SKM-1 treated with dmso at 0.1 percent for 144 hours (cell line): Measurements from ENCODE around the gene MTHFR.

ENCODE experiments used
- DNase-seq: peaks from one replicate; lab custom pipeline; 2025; ENCODE audit not compliant: unreplicated experiment; lab: John Stamatoyannopoulos, UW

MTHFR gene

DNA sequence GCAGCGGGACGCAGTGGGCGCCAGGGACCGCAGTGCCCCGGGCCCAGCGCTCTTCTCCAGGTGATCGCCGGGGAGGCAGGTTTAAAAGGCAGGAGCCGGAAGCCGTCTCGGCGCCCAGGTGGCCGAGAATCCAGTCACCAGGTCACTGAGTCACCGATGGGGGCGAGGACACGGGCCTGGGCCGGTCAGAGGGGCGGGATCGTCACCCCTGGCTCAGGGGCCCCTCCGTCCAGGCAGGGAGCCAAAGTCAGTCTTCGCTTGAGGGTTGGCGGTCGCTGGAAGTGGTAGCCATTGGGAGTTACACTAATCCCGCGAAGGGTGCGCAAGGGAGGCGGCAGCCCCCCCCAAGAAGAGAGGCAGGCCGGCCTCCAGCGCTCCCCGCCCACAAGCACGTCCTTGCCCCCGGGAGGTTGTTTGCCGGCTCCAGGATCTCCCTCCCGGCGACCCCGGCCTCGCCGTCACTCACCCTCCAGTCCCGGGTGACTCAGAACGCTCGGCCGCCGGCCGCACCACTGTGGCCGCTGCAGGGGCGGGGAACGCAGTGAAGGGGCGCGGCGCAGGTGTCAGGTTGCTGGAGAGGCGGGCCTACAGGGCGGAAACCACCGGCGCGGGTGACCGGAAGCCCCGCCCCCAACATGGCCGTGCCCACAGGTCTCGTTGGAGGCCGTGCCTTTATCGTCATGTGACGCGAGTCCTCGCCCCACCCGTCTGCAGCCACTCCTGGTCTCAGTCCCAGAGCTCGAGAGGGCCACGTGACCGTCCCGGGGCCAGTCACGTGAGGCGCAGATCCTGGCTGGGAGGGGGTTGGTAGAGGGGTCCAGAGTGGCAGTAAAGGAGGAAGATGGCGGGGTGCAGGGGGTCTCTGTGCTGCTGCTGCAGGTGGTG, at the start of gene MTHFR, which contains the start of gene CLCN6:
MTHFR (minus strand) TSS at position 543 of the 885 bp plus-strand sequence. CDS start 2,848 bp downstream, outside the sequence.
CLCN6 (plus strand) TSS at position 770 of the 885 bp plus-strand sequence; CDS start at position 842, 72 bp downstream.
- DNase-seq, result peak; percentile 97

DNA sequence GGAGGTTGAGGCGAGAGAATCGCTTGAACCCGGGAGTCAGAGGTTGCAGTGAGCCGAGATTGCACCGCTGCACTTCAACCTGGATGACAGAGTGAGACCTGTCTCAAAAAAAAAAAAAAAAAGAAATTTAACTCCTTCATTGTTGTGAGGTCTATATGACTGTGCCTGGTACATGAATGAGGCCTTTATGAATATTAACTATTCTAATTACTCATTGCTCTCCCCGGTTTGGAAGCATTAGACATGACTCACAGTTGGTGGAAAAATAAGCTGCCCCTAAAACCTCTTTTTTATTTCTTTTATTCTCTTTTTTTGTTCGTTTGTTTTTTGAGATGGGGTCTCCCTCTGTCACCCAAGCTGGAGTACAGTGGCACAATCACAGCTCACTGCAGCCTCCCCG, 49.7 kb upstream of the MTHFR start:
- DNase-seq, result no peak

DNA sequence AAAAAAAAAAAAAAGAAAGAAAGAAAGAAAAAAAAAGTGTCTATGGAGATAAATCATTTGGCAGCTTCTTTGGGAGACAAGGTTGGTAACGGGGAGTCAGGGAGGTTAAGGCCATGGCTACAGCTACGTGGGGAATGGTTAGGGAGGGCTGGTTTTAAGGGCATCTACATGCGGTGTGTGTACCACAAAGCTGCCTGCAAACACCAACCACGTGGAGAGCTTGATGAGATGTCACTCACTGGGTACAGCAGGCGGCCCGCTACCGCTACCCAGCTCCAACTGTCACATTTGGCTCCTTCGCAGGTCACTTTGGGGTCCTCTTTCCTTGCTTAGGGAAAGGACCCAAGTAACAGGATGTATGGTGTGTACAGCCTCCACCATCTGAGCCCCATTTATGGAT, 48.8 kb upstream of the MTHFR start:
- DNase-seq, result no peak

DNA sequence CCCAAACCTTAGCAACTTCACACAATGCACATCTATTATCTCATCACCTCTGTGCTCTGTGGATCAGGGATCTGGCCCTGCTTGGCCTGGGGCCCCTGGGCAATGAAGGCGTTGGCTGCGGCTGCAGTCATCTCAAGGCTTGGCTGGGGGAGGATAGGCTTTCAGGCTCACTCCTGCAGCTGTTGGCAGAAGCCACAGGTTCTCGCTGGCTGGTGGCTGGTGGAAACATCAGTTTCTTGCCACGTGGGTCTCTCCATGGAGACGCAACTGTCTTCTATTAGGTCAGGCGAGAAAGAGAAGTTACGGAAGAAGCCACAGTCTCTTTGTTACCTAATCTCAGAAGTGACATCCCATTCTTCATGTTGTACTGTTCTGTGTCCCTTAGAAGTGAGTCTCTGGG, 45.4 kb upstream of the MTHFR start:
- DNase-seq, result peak; percentile 97

DNA sequence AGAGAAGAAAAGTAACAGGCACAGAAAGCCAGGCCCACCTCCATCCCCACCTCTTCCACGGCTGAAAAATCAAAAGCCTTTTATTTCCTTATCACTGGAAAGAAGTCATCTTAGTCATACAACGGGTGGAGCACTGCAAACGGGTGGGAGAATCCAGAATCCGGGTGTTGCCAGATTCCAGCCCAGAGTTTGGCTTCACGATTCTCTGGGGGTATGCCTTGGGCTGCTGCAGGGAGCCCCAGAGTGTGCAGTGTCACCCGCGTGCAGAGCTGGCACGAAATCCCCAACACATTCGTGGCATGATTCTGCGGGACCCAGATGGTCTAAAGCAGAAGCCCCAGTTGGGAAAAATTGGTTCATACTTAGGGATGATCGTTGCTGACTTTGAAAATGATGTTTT, 44.4 kb upstream of the MTHFR start:
- no peak for DNase-seq

DNA sequence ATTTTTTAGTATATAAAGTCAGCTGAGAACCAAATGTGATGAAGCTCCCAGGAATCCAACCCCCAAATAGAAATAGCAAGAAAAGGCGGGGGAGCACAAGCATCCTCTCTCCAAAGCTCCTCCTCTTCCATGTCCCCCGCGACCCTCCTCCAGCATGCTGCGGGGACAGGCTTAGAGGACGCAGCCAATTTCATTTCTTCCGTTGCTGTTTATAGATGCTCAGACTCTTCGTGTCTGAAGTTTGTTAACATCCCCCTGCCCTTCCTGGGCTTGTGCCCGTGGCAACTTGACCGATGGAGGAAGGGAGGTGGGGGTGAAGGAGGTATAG, 42.6 kb upstream of the MTHFR start:
- DNase-seq, result no peak

DNA sequence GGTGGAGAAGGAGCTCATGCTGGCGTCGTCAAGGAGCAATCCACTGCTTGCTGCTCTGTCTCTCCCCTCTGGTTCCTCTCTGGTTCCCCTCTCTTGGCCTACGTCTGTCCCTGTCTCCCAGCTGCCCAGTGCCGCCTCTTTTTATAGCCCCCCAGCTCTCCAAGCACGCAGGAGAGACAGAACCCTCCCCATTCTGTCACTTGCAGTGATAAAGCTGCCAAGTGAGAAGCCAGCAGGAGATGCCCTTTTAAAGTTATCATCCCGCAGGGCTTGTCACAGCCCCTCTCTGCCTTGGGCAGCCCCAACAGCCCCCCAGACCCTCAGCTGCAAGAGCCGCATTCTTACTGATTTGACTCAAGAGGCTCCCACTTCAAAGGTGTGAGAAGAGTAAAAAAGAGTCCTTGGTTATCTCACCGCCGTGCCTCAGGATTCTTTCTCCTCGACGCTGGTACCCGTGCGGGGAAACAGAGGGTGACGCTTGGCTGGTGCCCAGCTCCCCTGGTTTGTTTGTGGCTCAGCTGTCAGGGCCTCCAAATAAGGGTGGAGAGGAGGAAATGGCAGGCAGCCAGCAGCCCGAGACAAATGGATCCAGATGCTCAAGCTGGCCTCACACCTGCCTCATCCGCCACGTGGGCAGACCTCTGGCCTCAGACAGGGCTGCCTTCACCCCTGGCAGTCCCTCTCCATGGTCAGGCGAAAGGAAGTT, 42.1 kb upstream of the MTHFR start, which contains the start of gene NPPA:
NPPA (minus strand) TSS at position 117 of the 706 bp plus-strand sequence; CDS start at position 18, 99 bp downstream.
- DNase-seq, result no peak

DNA sequence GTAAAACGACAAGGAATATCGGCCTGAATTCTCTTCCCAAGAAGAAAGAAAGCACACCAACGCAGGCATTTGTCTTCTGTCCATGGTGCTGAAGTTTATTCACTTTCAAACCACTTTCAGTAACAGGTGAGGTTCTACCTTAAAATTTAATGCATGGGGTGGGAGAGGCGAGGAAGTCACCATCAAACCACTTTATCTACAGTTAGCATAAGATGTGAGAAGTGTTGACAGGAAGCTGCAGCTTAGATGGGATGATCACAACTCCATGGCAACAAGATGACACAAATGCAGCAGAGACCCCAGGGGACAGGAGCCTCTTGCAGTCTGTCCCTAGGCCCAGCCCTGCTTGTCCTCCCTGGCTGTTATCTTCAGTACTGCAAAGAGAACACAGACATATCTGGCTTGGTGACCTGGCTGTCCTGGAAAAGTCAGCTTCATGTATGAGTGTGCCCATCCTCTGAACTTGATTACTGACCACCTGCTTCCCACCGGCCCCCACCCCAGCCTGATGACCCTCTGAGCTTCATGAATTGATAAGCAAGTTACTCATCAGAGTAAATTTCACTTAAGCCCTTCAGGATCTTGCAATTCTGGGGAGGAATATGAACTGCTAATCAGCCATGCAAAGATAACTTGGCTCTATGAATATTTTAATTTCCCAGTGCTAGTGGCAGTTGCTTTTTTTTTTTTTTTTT, 40.0 kb upstream of the MTHFR start:
- no peak for DNase-seq

DNA sequence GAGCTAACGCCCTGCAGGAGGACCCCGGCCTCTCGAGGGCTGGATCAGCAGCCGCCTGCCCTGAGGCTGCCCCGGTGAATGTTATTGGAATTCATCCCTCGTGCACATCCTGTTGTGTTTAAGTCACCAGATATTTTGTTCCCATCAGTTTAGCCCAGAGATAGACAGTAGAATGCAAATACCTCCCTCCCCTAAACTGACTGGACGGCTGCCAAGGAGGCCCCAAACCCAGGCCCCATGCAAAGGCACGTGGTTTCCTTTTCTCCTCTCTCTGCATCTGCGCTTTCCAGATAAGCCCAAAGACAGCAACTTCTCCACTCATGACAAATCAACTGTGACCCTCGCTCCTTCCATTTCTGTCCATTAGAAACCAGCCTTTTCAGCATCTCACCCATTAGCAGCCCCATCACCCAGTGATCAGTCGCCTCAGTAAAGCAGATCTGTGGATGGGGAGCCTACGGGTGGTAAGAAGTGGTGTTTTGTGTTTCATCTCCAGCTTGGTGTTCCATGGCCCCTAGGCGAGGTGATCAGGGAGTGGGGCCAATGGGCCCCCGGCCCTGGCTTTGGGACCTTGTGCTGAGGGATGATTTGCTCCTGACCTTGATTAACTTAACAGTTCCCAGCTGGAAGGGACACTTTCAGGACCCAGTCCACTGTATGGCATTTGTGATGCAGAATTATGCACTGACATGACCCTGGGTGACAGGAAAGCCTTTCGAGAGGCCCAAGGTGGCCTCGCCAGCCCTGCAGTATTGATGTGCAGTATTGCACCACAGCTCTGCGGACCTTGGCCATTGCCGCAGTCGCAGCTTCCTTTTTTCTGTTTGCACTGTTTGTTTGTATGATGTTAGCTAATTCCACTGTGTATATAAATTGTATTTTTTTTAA, 36.6 kb upstream of the MTHFR start:
- DNase-seq, result peak; percentile 76

DNA sequence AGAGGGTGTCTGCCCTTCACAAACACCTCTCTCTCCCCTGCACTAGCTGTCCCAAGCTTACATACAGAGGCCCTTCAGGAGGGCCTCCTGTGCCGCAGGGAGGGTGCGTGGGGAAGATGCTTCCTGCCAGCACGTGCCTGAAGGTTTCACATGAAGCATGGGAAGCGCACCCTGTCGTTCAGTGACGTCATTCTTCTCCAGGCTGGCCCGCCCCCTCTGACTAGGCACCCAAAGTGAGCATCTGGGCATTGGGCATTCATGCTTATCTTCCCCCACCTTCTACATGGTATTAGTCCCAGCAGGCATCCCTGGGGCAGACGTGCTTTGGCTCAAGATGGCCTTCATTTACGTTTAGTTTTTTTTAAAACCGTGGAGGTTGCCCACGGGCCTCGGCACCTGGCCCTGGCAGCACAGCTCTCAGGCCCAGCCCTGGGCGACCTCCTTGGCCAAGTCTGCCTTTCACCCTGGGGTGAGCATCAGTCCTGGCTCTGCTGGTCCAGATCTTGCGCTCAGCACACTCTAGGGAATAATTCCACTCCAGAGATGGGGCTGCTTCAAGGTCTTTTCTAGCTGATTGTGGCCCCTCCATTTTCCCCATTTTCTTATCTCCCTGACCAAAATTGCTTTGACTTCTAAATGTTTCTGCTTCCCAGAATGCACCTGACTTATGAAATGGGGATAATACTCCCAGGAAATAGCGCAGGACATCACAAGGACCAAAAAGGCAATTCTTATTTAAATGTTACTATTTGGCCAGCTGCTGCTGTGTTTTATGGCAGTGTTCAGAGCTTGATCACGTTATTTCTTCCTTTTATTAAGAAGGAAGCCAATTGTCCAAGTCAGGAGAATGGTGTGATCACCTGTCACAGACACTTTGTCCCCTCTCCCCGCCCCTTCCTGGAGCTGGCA, 35.7 kb upstream of the MTHFR start:
- no peak for DNase-seq

DNA sequence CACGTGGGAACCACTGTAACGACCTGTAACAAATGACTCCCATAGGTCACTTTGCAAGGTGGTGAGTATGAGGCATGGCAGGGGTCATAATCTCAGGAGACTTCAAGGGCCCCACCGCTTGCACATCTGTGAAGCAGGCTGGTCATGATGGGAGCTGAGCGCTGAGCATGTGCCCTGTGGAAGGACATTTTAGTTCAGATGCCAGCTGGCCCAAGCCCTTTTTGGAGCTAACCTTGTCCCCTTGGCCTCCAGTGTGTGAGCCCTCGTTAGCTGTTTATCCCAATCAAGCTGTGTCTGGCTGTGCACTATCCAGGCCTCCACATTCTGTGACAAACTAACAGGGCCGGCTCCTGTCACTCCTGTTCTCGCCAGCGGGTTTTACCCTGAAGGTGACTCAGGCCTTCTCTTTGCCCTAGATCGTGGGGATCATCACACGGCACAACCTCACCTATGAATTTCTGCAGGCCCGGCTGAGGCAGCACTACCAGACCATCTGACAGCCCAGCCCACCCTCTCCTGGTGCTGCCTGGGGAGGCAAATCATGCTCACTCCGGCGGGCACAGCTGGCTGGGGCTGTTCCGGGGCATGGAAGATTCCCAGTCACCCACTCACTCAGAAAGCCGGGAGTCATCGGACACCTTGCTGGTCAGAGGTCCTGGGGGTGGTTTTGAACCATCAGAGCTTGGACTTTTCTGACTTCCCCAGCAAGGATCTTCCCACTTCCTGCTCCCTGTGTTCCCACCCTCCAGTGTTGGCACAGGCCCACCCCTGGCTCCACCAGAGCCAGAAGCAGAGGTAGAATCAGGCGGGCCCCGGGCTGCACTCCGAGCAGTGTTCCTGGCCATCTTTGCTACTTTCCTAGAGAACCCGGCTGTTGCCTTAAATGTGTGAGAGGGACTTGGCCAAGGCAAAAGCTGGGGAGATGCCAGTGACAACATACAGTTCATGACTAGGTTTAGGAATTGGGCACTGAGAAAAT, 34.3 kb upstream of the MTHFR start:
- no peak for DNase-seq

DNA sequence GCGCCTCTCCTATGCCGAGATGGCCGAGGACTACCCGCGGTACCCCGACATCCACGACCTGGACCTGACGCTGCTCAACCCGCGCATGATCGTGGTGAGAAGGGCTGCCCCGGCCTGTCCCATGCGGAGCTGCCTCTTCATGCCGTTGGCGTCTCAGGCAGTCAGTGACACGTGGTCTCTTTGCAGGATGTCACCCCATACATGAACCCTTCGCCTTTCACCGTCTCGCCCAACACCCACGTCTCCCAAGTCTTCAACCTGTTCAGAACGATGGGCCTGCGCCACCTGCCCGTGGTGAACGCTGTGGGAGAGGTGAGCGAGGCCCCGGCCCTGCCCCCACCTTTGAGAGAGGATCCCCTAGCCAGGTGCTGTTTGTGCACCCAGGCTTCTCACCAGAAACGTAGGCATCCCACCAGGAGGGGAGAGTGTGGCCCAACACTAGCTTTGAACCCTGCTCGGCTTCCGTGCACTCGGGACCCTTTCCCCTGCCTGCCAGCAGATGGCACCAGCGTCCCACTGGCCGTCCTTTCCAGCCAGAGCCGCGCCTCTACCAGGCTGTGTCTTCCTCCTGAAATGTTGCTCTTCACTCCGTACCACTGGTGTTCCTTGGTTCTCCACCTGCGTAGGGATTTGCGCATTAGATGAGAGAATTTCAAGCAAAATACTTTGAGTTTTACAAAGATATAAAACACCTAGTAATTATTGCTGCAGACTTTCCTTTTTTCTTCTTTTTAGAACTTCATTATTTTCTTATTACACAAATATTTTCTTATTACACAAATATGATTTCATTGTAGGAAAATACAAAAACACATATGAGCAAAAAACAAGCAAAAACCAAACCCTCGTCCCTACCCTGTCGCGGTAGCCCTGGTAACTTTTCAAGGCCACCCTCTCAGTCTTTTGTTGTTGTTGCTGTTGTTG, 32.8 kb upstream of the MTHFR start:
- DNase-seq, result peak; percentile 68

DNA sequence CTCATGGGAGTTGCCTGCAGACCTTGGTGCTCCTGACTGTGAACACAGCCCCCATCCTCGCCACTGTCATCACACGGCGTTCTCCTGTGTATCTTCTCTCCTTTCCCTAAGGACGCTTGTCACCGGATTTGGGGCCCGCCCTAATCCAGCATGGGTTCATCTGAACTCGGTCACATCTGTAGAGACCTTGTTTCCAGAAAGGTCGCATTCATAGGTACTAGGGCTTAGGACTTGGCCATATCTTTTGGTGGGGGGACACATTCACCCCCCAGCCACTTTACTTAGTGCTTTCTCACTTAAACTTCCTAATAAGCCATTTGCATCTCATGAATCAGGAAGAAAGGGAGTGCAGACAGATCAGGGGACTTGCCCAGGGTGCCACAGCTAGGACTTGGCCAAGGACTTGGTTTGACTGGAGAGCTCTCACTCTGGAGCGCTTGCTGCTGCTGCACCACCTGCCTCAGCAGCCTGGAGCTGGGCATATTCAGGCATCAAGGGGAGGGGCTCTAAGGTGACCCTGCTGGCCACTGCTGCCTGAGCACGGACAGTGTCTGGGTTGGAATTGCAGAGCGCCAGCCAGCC, 32.1 kb upstream of the MTHFR start:
- DNase-seq, result no peak

DNA sequence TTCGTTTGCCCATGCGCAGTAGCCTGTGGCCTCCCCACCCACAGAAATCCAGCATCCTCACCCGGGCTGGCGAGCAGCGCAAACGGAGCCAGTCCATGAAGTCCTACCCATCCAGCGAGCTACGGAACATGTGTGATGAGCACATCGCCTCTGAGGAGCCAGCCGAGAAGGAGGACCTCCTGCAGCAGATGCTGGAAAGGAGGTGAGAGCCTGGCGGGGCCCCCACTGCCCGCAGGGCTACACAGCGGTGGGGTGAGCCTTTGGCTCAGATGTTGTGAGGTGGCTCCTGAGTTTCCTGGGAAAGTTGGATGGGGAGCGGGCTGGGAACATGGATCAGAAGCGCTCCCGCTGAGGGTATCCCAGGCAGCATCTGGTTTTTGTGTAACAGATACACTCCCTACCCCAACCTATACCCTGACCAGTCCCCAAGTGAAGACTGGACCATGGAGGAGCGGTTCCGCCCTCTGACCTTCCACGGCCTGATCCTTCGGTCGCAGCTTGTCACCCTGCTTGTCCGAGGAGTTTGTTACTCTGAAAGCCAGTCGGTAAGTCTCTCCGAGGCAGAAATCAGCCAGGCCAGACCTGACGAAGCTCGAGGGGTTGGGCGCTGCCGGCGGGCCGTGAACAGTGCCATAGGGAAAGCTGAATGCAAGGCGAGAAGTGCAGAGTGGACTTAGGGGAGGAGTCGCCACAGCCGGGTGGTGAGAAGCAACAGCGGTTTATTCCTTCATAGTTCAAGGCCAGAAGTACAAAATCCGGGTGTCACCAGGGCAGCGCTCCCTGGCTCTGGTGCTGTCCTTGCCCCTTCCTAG, 31.4 kb upstream of the MTHFR start:
- no peak for DNase-seq

DNA sequence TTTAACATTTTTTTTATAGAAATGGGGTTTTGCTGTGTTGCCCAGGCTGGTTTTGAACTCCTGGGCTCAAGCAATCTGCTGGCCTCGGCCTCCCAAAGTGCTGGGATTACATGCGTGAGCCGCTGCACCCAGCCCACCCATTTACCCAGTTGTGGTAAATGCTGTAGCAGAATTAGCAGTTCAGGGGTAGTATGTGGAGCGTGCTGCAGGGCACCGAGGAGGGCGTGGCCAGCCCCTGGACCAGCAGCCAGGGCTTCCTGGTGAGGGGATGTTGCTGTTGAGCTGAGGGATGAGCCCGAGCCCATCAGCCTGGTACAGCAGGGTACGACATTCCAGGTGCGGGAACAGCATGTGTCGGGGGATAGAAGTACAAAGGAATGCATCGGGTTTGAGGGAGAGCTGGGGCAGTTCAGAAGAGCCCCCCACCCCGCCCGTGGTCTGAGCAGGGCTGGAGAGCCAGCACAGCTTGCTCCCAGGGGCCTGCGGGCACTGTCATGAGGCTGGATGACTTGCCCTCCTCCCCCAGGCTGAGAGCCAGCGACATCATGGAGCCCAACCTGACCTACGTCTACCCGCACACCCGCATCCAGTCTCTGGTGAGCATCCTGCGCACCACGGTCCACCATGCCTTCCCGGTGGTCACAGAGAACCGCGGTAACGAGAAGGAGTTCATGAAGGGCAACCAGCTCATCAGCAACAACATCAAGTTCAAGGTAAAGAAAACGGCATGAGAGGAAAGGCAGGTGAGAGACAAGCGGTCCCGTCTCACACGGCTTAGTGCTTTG, 29.9 kb upstream of the MTHFR start:
- no peak for DNase-seq
